Measurements from ENCODE around the gene COMMD8. TPM values are rescaled to one million over a fixed set of nuclear protein-coding genes. Genes with fewer than 3 reads are reported as not detected.

Gene COMMD8
- total RNA-seq, 6 donors from 2014 or later = 6.3 to 17.2 (median 15.3) TPM

GRCh38 chr4:47500776-47501175 is 37.3 kb upstream of the COMMD8 start:
- ATAC-seq (ENCODE audit: low FRiP score in 2 of 2) = no peak

DNA sequence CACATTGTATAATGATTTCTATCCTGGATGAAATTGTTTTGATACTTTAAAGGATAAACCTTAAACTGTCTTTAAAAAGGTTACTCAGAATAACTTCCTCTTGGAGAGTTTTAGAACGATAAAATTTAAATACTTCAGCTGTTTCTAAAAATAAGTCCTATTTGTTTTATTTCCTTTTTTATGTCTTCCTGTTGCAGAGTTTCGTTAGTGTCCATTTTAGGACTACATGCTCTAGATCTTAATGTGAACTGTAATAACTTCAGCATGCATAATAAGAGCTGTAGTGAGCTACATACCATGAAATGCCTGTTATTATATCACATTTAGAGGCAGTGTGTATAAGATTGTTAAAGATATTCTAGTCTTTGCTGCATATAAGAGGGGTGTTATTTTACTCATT is 36.2 kb upstream of the COMMD8 start:
- no peak for DNase-seq
- Histone ChIP-seq H3K27me3 (no peaks in the 10 kb centered on the region), H3K27ac (no peak overlapping the region), H3K9me3 (no peaks in the 10 kb centered on the region), H3K4me1 (peaks cover 7 to 13% (median 11%) of the 10 kb centered on the region in 4 donors), H3K36me3 (no peaks in the 10 kb centered on the region), H3K4me3 (no peak overlapping the region)
- 8 to 36% methylated on average over 2 of the region's 2 CpGs for WGBS, 2 donors
- no peak for ATAC-seq (ENCODE audit: low FRiP score in 2 of 2)
- no peak for TF ChIP-seq EP300 (IDR thresholded peaks at IDR 0.05)
- no peak for TF ChIP-seq CTCF (IDR thresholded peaks at IDR 0.05)
- no peak for TF ChIP-seq POLR2AphosphoS5 (IDR thresholded peaks at IDR 0.05)
- no peak for TF ChIP-seq POLR2A (IDR thresholded peaks at IDR 0.05)

More at GRCh38 chr4:47500776-47501175, 37.3 kb upstream of the COMMD8 start:
- WGBS, 2 donors = 56 to 57% methylated on average over 3 of the region's 3 CpGs
- TF ChIP-seq CTCF (IDR thresholded peaks at IDR 0.05) (no peak), POLR2A (IDR thresholded peaks at IDR 0.05) (no peak), EP300 (IDR thresholded peaks at IDR 0.05) (no peak), POLR2AphosphoS5 (IDR thresholded peaks at IDR 0.05) (no peak)
- Histone ChIP-seq H3K4me3 (no peak overlapping the region), H3K36me3 (no peaks in the 10 kb centered on the region), H3K9me3 (no peaks in the 10 kb centered on the region), H3K4me1 (peaks cover 7 to 13% (median 11%) of the 10 kb centered on the region in 4 donors), H3K27me3 (no peaks in the 10 kb centered on the region), H3K27ac (no peak overlapping the region)
- DNase-seq = no peak

GRCh38 chr4:47498899-47499298 is 35.4 kb upstream of the COMMD8 start:
- Histone ChIP-seq H3K27me3 (no peaks in the 10 kb centered on the region), H3K4me3 (no peak overlapping the region), H3K4me1 (peaks cover 7 to 13% (median 11%) of the 10 kb centered on the region in 4 donors), H3K36me3 (no peaks in the 10 kb centered on the region), H3K9me3 (no peaks in the 10 kb centered on the region), H3K27ac (no peak overlapping the region)
- TF ChIP-seq CTCF (IDR thresholded peaks at IDR 0.05) = no peak
- no peak for TF ChIP-seq EP300 (IDR thresholded peaks at IDR 0.05)
- TF ChIP-seq POLR2AphosphoS5 (IDR thresholded peaks at IDR 0.05) = no peak
- TF ChIP-seq POLR2A (IDR thresholded peaks at IDR 0.05) = no peak
- ATAC-seq (ENCODE audit: low FRiP score in 2 of 2) = no peak
- no peak for DNase-seq
- WGBS, 2 donors = 73 to 81% methylated on average over 6 of the region's 6 CpGs

DNA sequence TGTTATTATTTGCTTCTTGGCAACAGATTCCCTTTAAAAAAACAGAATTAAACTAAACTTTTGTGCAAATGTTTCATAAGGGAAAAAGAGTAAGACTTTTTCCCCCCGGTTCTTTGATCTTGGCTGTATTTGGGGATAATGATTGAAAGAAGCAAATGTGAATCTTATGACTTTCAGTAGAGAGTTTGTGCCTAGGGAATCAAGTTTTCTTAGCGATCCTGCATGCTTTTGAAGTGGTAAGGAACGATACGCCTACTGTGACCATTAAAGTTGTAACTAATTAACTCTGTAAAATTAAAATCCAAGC is 30.6 kb upstream of the COMMD8 start:
- Histone ChIP-seq H3K36me3 (no peaks in the 10 kb centered on the region), H3K9me3 (no peaks in the 10 kb centered on the region), H3K27ac (no peak overlapping the region), H3K4me1 (peaks cover 0 to 11% (median 5%) of the 10 kb centered on the region in 4 donors), H3K27me3 (no peaks in the 10 kb centered on the region), H3K4me3 (no peak overlapping the region)
- DNase-seq (no peak), ATAC-seq (ENCODE audit: low FRiP score in 2 of 2) (no peak)
- no peak for TF ChIP-seq CTCF (IDR thresholded peaks at IDR 0.05)
- 65 to 66% methylated on average over 4 of the region's 4 CpGs for WGBS, 2 donors

DNA sequence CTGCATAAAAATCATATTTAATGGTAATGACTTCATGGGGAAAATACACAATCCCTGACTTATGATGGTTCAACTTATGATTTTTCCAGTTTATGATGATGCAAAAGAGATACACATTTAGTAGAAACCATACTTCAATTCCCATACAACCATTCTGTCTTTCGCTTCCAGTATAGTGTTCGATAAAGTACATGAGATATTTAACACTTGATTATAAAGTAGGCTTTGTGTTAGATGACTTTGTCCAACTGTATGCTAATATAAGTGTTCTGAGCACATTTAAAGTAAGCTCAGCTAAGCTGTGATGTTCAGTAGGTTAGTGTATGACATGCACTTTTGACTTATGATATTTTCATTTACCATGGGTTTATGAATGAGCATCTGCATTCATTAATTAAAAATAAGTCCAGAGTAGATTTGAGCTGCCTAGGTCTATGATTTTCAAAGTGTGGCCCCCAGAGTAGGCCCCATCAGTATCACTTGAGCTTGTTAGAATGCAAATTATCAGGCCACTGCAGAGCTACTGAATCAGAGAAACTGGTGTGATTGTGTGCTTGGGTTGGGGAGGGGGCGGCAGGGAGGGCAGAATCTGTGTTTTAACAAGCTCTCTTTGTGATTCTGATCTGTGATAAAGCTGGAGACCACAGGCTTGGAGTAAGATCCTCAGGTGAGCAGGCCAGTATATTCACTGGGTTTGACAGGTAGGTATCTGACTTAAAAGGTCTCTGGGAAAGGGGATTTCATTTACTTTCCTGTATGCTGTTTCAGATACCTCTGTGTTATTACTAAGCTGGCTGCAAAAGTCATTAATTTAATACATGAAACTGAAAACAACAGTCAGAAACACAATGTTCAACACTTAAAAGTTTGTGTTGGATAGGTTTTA is 30.0 kb upstream of the COMMD8 start:
- 88 to 89% methylated on average over 3 of the region's 3 CpGs for WGBS, 2 donors
- DNase-seq = no peak
- Histone ChIP-seq H3K36me3 (no peaks in the 10 kb centered on the region), H3K4me3 (no peak overlapping the region), H3K27ac (no peak overlapping the region), H3K27me3 (no peaks in the 10 kb centered on the region), H3K4me1 (peaks cover 0 to 5% (median 2%) of the 10 kb centered on the region in 4 donors), H3K9me3 (no peaks in the 10 kb centered on the region)
- ATAC-seq (ENCODE audit: low FRiP score in 2 of 2) = no peak
- TF ChIP-seq CTCF (IDR thresholded peaks at IDR 0.05) = no peak
- no peak for TF ChIP-seq POLR2AphosphoS5 (IDR thresholded peaks at IDR 0.05)
- TF ChIP-seq POLR2A (IDR thresholded peaks at IDR 0.05) = no peak
- no peak for TF ChIP-seq EP300 (IDR thresholded peaks at IDR 0.05)
